GM10248 (cell line): ENCODE results near the gene ASRGL1.

Experiments used
- CTCF ChIA-PET: fragments of 300-600 bp; sonication (Branson Sonifier 250); formaldehyde crosslinking; extraction: SDS; loops from one replicate; lab custom pipeline; 2021; ENCODE audit warnings: antibody characterized with exemption; lab: Yijun Ruan, JAX
- POLR2A ChIA-PET: fragments of 350-650 bp; sonication (Branson Sonifier 250); formaldehyde crosslinking; extraction: SDS; loops from one replicate; lab custom pipeline; 2020; ENCODE audit warnings: antibody characterized with exemption; lab: Yijun Ruan, JAX
- DNase-seq: peaks from one replicate; pipeline ENCODE4 v3.0.0; 2012; ENCODE audit errors: extremely low spot score
- CTCF ChIP-seq: IDR thresholded peaks from 2 replicates; pipeline ENCODE4 v1.5.1; 2012; ENCODE audit warnings: mild to moderate bottlenecking, low read depth; ENCODE audit errors: extremely low read depth, missing control alignments, control extremely low read depth

The ASRGL1 gene

DNA sequence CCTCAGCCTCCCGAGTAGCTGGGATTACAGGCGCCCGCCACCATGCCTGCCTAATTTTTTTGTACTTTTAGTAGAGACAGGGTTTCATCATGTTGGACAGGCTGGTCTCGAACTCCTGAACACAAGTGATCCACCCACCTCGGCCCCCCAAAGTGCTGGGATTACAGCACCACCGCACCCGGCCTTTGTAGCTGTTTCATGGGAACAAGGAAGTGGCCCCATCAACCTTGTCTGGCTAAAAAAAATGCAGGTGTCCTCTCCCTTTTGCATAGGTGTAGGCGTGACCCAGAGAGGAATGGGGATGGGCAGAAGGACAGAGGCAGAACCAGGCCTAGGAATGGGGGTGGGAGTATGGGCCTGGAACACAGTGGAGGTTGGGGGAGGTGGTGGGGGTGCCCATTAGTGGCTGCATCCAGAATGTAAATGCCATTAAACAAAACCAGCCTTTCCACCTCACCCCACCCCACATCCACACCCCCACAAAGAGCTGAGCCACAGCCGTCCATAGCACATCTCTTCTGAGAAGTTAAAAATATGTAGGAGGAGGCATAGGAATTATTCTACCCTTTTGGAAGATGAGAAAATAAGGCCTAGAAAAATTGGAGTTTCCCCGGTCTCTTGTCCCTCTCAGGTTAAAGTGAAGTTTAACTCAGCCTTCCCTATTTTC, 58.8 kb downstream of the ASRGL1 start:
- TF ChIP-seq CTCF = no peak
- ChIA-PET CTCF (interaction anchor here (0.8 to 4.9 kb wide), 16 partner anchors 8 to 376 kb away, joined by 3 to 34 read pairs (median 6); partner anchors contain the start of genes LRRN4CL and TAF6L), POLR2A (no interaction called here)
- DNase-seq = no peak

- TF ChIP-seq CTCF = no peak
- ChIA-PET CTCF (interaction anchor here (1.2 to 3.9 kb wide), 3 partner anchors 26 to 163 kb away, joined by 3 to 18 read pairs (median 15); no protein-coding TSS in a partner anchor), POLR2A (no interaction called here)
- DNase-seq = no peak
These were observed 61.1 kb downstream of the ASRGL1 start for GRCh38 chr11:62398011-62398994.

- POLR2A ChIA-PET = no interaction called here
- TF ChIP-seq CTCF = no peak
- CTCF ChIA-PET = interaction anchor here (1.1 to 3.9 kb wide), 5 partner anchors 13 to 162 kb away, joined by 3 to 18 read pairs (median 7); no protein-coding TSS in a partner anchor
- no peak for DNase-seq
These were observed 62.1 kb downstream of the ASRGL1 start for GRCh38 chr11:62399172-62399877.

DNA sequence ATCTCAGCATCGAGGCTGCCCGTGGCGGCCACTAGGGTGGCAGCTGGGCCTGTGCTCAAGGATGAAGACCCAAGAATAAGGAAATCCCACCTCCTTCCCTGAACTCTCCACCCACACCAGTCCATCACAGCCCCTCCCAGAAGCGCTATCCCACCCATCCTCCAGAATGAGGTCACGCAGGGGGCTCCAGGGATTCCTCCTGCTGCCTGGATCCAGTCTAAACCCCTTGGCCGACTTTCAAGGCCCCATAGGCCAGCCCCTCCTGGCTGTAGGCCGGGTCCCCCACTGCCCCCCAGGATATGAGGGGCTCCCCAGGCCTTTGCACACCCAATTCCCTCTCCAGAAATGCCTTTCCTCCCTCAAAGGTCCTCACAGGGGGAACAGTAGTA, 62.6 kb downstream of the ASRGL1 start:
- POLR2A ChIA-PET = no interaction called here
- no peak for TF ChIP-seq CTCF
- DNase-seq = no peak
- CTCF ChIA-PET = interaction anchor here (1.1 to 3.9 kb wide), 4 partner anchors 14 to 143 kb away, joined by 3 to 18 read pairs (median 11); no protein-coding TSS in a partner anchor

- no peak for TF ChIP-seq CTCF
- ChIA-PET CTCF (interaction anchor here (1.1 to 3.9 kb wide), 5 partner anchors 14 to 143 kb away, joined by 3 to 18 read pairs (median 7); no protein-coding TSS in a partner anchor), POLR2A (no interaction called here)
- no peak for DNase-seq
These were observed 63.0 kb downstream of the ASRGL1 start for GRCh38 chr11:62400281-62400680.
